ENCODE measurements around the gene LYRM2.

DNA sequence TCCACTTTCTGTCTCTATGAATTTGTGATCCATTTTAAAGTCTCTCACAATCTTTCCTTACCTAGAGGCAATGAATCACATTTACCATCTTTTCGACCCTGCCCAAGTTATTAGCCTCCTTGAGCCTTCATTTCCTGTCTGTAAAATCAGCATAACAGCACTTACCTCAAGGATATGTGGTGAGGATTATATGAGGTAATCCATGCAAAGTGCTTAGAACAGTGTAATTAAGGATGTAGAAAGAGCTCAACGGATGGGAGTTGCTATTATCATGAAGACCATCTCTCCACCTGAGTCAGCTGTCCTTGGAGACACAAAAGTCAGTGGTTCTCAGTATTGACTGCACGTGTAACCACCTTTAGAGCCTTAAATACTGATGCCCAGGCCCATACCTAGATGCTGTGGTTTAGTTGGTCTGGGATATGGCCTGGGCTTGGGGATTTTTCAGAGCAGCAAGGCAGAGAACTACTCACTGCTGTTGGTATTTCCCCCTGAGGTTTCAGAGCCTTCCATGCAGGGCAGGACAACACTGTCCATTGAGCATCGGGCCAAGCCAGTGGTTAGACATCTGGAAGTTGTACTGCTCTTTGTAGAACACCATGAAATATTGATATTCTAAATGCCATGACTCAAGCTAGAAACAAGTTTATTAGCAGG is 55.8 kb downstream of the LYRM2 start:
- no peak for TF ChIP-seq RARB (CRISPR knock-in tag; IDR thresholded peaks at IDR 0.05)
- no peak for TF ChIP-seq ARNTL (CRISPR knock-in tag; IDR thresholded peaks at IDR 0.05; ENCODE audit: borderline replicate concordance, low read depth)
- TF ChIP-seq TCF4 (CRISPR knock-in tag; IDR thresholded peaks at IDR 0.05; ENCODE audit: borderline replicate concordance), result no peak
- TF ChIP-seq, protein P1, sequence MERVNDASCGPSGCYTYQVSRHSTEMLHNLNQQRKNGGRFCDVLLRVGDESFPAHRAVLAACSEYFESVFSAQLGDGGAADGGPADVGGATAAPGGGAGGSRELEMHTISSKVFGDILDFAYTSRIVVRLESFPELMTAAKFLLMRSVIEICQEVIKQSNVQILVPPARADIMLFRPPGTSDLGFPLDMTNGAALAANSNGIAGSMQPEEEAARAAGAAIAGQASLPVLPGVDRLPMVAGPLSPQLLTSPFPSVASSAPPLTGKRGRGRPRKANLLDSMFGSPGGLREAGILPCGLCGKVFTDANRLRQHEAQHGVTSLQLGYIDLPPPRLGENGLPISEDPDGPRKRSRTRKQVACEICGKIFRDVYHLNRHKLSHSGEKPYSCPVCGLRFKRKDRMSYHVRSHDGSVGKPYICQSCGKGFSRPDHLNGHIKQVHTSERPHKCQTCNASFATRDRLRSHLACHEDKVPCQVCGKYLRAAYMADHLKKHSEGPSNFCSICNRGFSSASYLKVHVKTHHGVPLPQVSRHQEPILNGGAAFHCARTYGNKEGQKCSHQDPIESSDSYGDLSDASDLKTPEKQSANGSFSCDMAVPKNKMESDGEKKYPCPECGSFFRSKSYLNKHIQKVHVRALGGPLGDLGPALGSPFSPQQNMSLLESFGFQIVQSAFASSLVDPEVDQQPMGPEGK (CRISPR knock-in tag; IDR thresholded peaks at IDR 0.05; ENCODE audit: borderline replicate concordance), result no peak
- TF ChIP-seq, protein P2, sequence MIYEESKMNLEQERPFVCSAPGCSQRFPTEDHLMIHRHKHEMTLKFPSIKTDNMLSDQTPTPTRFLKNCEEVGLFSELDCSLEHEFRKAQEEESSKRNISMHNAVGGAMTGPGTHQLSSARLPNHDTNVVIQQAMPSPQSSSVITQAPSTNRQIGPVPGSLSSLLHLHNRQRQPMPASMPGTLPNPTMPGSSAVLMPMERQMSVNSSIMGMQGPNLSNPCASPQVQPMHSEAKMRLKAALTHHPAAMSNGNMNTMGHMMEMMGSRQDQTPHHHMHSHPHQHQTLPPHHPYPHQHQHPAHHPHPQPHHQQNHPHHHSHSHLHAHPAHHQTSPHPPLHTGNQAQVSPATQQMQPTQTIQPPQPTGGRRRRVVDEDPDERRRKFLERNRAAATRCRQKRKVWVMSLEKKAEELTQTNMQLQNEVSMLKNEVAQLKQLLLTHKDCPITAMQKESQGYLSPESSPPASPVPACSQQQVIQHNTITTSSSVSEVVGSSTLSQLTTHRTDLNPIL (CRISPR knock-in tag; IDR thresholded peaks at IDR 0.05; ENCODE audit: low read depth), result no peak
- TF ChIP-seq CSDC2 (CRISPR knock-in tag; IDR thresholded peaks at IDR 0.05), result no peak

Data from SK-N-SH treated with all-trans-retinoic acid at 6 μM for 48 hours (cell line).